Right lobe of liver (tissue), 4 donors: ENCODE measurements around the gene HLA-DRB1.
"Not testable (repeated sequence)": the region's sequence is repeated elsewhere in the genome, so short reads cannot be mapped to it uniquely, and the experiment has no call there.

Experiments
- CTCF ChIP-seq, 4 donors: fragments of 200-600 bp in 3 of 4; fragments of 450-650 bp in 1 of 4; IDR thresholded peaks; one replicate each; pipeline versions ENCODE4 v1.5.1 to v1.8.0; 2016 to 2022; ENCODE audit warnings: antibody characterized with exemption in 4 of 4, mild to moderate bottlenecking in 2 of 4
- POLR2A ChIP-seq: fragments of 450-650 bp; IDR thresholded peaks from one replicate; pipeline ENCODE4 v1.6.1; 2017; ENCODE audit warnings: antibody characterized with exemption, mild to moderate bottlenecking
- donor health status: DM: no; HTN: no; CAD: no.
- donor health status: DM: no; HTN: no; CAD: no.
- donor health status: DM: no; HTN: yes; CAD: no.

- not testable (repeated sequence) for TF ChIP-seq CTCF (IDR thresholded peaks at IDR 0.05); POLR2A
Measured at GRCh38 chr6:32577493-32577892, 12.2 kb downstream of the HLA-DRB1 start.
